Amniotic stem cell (primary cell): ENCODE data around the gene HMX2.

Experiments
- DNase-seq: peaks from one replicate; lab custom pipeline; 2025; lab: John Stamatoyannopoulos, UW

Gene HMX2

DNA sequence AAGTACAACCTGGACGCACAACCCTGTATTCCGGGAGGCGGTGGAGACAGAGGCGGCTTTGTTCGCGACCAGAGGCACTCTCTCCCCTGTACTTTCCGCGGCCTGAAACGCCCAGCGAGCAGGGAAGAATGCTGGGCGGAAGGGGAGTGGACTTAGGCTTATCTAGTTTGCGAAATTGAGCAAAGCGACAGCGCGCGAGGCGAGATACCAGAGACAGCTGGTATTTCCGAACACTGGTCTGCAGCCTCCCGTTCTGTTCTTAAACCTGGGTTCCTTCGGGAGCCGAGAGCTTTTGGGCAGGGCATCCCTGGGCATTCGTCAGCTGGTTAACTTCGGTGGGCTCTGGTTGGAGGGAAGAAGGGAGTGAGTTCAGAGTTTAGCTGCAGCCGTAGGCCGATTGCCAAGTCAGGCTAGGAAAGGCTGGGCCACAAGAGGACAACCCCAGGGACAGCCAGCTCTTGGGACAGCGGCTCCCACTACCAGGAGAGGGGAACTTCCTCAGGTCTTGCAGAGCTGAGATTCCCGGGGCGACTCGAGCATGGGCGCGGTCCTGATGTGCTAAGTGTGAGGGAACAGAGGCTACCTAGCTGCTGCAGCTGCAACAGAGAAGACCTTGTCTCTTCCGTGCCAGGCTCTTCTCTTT, 8.3 kb upstream of the HMX2 start:
- DNase-seq: no peak

- DNase-seq: no peak
Observed at GRCh38 chr10:123140164-123140982, 7.6 kb upstream of the HMX2 start.

- no peak for DNase-seq
Observed at GRCh38 chr10:123140983-123141390, 6.9 kb upstream of the HMX2 start.

- DNase-seq: no peak
Observed at GRCh38 chr10:123141791-123142700, 5.9 kb upstream of the HMX2 start.

DNA sequence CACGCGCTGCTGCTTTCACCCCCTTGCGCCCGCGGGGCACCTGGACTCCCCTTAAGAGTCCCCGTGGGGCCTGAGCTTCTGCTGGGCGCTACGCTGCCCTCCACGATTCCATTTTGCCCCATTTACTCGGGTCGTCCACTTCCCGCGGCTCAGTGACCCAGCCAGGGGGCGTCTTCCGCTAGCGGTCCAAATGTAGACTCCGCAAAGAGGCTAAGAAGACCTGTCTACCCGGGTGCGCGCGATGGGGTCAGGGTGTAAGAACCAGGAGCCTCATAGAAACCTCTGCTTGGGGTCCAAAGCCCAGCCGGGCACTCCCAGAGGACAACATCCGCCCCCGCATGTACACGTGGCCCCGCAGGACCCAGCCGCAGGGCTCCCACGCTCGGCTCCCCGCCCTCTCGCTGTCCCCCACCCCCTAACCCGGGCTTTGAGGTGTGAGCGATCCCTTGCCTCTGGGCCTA, 5.2 kb upstream of the HMX2 start:
- no peak for DNase-seq

- no peak for DNase-seq
Observed at GRCh38 chr10:123143162-123143824, 4.6 kb upstream of the HMX2 start.

GRCh38 chr10:123143825-123144168, 4.1 kb upstream of the HMX2 start:
- DNase-seq: no peak

DNA sequence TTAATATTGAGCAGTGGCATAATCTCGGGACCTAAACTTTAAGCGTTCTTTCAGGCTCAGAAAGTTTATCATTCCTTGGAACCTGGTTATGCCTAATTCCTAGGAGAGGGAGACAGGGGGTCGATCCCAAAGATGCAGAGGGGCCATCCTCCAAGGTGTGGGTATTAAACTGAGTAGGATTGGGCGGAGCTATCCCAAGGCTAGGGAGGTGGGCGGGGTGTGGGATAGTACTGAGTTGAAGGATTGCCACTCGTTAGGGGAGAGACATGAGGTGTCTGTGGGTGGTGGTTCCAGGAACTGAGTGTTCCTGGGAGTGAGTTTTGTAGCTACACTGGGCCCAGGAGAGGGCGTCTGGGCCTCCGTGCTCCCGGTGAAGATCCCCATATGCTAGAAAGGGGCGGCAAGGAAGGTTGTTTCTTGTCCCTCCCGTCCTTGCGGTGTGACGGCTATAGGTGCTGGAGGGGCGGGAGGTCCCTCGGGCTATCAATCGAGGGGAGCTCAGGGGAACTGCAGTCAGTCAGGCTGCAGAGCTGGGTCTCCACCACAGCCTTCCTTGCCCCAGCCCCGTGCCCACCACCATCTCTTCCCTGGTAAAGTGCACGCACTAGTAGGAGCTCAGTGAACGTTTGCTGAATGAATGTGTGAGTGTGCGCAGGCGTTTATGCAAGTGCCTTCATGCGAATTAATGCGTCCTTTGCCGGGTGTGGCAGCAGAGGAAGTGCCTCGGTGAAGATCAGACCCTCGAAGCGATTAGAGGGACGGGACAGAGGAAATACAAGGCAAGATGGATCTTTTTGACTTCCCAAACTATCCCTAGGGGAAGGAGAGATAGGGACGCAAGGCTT, 3.0 kb upstream of the HMX2 start:
- DNase-seq: no peak

DNA sequence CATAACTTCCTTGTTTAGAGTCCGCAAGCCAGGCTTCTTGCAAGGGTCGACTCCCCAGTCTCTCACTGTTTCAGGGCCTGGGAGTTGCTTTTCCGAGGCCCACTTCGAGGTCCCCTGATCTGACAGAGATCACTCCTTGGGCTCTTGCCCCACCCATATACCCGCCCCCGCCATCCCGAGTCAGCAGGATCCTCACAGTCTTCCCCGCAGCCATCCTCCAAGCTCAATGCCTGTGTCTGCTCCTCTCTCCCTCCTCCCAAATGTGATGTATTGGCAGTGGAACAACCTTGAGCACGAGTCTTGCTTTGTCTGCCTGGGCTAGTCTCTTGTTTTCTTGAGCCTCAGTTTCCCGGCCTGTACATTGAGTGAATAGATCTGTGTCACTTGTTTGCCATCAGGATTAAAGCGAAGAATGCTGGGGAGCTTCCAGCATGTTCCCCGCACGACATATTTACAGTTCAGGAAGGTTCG, 2.4 kb upstream of the HMX2 start:
- DNase-seq: no peak

GRCh38 chr10:123146013-123146893, 1.7 kb upstream of the HMX2 start:
- no peak for DNase-seq

DNA sequence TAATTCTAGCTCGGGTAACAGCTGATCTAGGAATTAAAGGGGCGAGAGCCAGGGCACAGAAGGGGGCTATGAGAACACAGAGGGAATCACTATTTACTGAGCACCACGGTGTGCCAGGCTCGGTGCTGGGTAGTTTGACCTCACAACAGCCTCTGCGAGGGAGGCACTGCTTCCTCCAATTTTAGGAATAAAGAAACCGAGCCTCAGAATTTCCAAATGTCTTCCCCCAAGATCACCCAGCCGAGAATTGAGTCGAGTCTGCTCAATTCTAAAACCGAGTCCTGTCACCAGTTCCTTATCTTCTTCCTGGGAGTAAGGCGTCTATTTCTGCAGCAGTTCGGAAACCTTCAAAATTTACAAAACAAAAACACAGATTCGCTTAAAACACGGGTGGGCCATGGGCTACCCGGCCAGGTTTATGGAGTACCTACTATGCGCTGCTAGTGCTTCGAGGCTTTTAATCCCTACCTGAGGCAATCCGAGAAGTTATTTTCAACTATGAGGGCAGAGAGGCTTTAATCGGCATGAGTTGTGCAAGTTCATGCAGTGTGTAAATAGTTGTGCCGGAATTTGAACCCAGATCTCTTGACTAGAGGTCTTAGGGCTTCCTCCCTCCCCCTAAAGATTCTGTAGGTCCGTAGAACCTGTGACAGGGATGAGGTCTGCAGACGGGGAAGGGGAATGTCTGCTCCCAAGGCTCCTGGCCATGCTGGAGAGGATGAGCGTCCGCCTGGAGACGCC, 872 bp upstream of the HMX2 start:
- DNase-seq: no peak

GRCh38 chr10:123148414-123149161, 652 bp downstream of the HMX2 start:
- DNase-seq: no peak

GRCh38 chr10:123149162-123149567, 1.2 kb downstream of the HMX2 start:
- DNase-seq: no peak

- no peak for DNase-seq
Observed at GRCh38 chr10:123149568-123150270, 1.8 kb downstream of the HMX2 start.

GRCh38 chr10:123150271-123150985, 2.5 kb downstream of the HMX2 start:
- DNase-seq: no peak

DNA sequence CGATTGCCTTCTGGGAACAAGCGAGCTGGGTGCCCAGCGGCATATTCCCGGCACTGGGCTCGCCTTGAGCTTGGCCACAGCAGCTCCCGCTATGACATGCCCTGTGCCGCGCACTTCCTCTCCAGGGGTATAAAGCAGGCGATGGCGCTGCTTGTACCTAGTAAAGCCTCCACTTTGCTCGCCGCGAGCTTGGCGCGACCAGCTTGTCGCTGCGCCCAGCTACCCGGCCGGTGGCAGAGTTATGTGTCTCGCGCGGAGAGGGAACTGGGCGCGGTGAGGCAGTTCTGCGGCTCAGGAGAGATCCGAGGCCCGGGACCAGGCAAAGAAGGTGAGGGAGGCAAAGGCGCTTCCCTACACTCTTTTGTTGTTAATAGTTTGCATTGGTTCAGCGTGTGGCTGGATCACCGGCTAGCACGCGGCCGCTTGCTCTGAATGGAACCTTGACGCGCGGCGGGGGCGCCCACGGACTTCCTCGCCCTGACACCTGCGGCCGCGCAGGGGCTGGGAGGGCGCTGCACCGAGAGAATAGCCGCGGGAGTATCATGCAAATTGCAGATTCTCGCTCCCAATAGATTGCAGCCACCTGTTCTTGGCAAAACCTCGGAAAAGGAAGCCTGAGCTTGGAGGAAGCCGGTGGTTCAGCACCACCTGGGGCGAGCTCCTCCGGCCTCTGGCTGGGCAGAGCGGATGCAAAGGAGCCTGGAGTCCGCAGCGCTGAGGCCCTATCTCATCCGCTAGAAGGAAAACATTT, 3.2 kb downstream of the HMX2 start:
- no peak for DNase-seq
